ENCODE measurements around the gene CAPN3.

- TF ChIP-seq, protein P1, sequence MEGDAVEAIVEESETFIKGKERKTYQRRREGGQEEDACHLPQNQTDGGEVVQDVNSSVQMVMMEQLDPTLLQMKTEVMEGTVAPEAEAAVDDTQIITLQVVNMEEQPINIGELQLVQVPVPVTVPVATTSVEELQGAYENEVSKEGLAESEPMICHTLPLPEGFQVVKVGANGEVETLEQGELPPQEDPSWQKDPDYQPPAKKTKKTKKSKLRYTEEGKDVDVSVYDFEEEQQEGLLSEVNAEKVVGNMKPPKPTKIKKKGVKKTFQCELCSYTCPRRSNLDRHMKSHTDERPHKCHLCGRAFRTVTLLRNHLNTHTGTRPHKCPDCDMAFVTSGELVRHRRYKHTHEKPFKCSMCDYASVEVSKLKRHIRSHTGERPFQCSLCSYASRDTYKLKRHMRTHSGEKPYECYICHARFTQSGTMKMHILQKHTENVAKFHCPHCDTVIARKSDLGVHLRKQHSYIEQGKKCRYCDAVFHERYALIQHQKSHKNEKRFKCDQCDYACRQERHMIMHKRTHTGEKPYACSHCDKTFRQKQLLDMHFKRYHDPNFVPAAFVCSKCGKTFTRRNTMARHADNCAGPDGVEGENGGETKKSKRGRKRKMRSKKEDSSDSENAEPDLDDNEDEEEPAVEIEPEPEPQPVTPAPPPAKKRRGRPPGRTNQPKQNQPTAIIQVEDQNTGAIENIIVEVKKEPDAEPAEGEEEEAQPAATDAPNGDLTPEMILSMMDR (IDR thresholded peaks at IDR 0.05; ENCODE audit: low read depth, low read length): no peak
- no peak for TF ChIP-seq EZH2phosphoT487 (IDR thresholded peaks at IDR 0.05; ENCODE audit: low read depth)
Observed at GRCh38 chr15:42349186-42349585, 10.1 kb upstream of the CAPN3 start.
